ENCODE measurements around the gene FCRLB. TPM values are rescaled to one million over a fixed set of nuclear protein-coding genes. Genes with fewer than 3 reads are reported as not detected.

FCRLB gene
- total RNA-seq, 1 donor from 2014 or later, result 0.14 TPM

DNA sequence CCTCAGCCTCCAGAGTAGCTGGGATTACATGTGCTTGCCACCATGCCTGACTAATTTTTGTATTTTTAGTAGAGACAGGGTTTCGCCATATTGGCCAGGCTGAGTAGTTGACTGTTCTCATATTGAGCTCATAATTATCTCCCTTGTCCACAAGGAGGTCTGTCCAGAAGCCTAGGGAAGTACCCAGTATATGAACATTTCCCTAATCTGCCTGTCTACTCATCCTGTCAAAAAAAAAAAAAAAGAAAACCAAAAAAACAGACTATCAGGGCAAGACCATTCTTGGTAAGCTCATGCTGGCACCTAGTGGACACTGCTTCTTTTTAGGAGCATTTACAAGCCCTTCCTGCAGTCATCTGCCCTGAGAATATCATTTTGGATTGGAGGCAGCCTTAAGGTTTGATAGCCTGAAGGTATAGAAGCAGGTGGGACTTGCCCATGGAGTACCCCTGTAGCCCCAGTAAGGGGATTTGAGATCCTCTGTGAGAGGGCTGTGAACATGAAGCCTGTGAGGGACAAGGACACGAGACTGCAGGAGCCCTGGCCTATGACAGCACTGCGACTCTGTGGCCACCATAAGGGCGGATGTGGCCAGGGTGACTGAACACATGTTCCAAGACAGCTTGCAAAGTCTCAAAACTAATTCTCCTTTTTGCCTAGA is 17.4 kb downstream of the FCRLB start:
- no peaks in the 10 kb centered on the region for H3K36me3 Mint-ChIP-seq (ENCODE audit: insufficient read depth)
- H3K27me3 Mint-ChIP-seq, result peaks cover 13% of the 10 kb centered on the region
- no peaks in the 10 kb centered on the region for H3K4me1 Mint-ChIP-seq (ENCODE audit: low read depth)
- H3K27ac Mint-ChIP-seq, result no peak overlapping the region
- no peak overlapping the region for H3K4me3 Mint-ChIP-seq (ENCODE audit: low read depth)
- DNase-seq (ENCODE audit: low spot score, unreplicated experiment), result no peak
- TF ChIP-seq, protein P1, sequence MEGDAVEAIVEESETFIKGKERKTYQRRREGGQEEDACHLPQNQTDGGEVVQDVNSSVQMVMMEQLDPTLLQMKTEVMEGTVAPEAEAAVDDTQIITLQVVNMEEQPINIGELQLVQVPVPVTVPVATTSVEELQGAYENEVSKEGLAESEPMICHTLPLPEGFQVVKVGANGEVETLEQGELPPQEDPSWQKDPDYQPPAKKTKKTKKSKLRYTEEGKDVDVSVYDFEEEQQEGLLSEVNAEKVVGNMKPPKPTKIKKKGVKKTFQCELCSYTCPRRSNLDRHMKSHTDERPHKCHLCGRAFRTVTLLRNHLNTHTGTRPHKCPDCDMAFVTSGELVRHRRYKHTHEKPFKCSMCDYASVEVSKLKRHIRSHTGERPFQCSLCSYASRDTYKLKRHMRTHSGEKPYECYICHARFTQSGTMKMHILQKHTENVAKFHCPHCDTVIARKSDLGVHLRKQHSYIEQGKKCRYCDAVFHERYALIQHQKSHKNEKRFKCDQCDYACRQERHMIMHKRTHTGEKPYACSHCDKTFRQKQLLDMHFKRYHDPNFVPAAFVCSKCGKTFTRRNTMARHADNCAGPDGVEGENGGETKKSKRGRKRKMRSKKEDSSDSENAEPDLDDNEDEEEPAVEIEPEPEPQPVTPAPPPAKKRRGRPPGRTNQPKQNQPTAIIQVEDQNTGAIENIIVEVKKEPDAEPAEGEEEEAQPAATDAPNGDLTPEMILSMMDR (IDR thresholded peaks at IDR 0.05; ENCODE audit: unreplicated experiment), result peak; percentile 57
- H3K9me3 Mint-ChIP-seq (ENCODE audit: low read depth), result no peaks in the 10 kb centered on the region

DNA sequence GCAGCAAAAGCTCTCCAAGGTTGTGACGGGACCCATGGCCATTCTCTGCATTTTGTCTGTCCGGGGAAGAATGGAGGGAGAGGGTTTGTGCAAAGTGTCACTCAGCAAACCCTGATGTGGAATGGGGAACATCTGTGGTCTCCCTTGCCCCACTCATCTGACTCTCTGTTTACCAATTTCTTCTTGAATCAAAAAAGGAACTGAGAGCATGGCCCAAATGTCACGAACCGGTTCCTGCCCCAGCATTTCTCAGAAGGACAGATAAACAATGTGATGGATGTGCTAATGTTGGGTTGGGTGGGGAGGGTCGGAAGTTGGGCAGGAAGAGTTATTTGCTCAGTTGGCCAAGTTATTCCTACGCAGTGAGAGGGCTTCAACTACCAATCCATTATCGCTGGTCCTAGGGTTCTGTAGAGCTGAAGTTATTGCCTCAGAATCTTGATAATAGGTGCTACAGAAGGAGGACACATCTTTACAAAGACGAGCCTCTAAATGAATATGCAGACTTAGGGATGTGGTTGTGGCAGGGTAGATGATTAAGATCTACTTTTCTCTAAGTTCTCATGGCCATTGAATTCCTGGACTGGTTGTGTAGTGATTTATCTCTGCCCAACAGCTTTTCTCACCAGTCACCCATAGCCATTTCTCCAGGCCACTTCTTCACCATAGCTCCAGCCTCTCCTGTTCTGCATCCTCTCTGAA is 18.7 kb downstream of the FCRLB start:
- Mint-ChIP-seq H3K27ac (no peak overlapping the region), H3K27me3 (peaks cover 15% of the 10 kb centered on the region), H3K4me3 (ENCODE audit: low read depth) (no peak overlapping the region), H3K9me3 (ENCODE audit: low read depth) (no peaks in the 10 kb centered on the region), H3K36me3 (ENCODE audit: insufficient read depth) (no peaks in the 10 kb centered on the region), H3K4me1 (ENCODE audit: low read depth) (peaks cover 1% of the 10 kb centered on the region)
- no peak for DNase-seq (ENCODE audit: low spot score, unreplicated experiment)
- TF ChIP-seq, protein P1 (IDR thresholded peaks at IDR 0.05; ENCODE audit: unreplicated experiment), result no peak

DNA sequence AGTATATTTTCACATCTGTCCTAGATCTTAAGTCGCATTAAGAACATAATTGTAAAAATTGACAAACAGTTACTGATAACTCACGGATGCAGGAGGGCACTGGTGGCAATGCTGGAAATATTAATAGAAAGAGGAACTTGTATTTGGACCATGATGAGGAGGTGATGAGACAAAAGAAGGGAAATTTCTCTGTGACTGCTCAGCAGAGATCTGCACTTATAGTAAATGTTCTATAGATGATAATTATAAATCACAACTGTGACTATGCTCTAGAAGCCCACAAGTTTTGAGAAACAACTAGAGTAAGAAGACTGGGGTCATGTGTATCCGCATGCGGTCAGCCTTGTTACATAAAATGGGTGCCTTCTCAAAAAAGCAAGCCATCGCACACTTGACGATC is 19.6 kb downstream of the FCRLB start:
- Mint-ChIP-seq H3K27ac (no peak overlapping the region), H3K4me1 (ENCODE audit: low read depth) (peaks cover 1% of the 10 kb centered on the region), H3K27me3 (peaks cover 18% of the 10 kb centered on the region), H3K4me3 (ENCODE audit: low read depth) (no peak overlapping the region), H3K36me3 (ENCODE audit: insufficient read depth) (no peaks in the 10 kb centered on the region), H3K9me3 (ENCODE audit: low read depth) (no peaks in the 10 kb centered on the region)
- no peak for DNase-seq (ENCODE audit: low spot score, unreplicated experiment)
- TF ChIP-seq, protein P1 (IDR thresholded peaks at IDR 0.05; ENCODE audit: unreplicated experiment), result no peak

DNA sequence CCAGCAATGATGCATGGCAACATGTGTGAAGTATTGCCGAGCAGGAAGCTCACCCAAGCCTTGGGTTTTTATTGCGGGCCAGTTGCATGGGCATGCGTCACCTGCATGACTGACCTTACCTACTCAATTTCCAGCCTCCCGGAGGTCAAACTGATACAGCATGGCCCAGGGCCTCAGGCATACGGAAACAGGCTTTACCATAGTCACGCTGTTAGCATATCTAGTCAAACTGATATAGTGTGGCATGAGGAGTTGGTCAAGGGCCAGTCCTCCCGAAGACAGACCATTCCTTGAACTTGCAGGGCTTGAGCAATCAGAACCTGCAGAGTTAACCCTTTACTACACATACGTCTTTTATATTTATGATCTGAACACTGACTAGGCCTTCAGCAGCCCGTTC is 21.9 kb downstream of the FCRLB start:
- no peak overlapping the region for H3K4me3 Mint-ChIP-seq (ENCODE audit: low read depth)
- H3K36me3 Mint-ChIP-seq (ENCODE audit: insufficient read depth), result no peaks in the 10 kb centered on the region
- DNase-seq (ENCODE audit: low spot score, unreplicated experiment), result no peak
- H3K4me1 Mint-ChIP-seq (ENCODE audit: low read depth), result peaks cover 12% of the 10 kb centered on the region
- TF ChIP-seq, protein P1 (IDR thresholded peaks at IDR 0.05; ENCODE audit: unreplicated experiment), result no peak
- H3K27me3 Mint-ChIP-seq, result peaks cover 14% of the 10 kb centered on the region
- no peaks in the 10 kb centered on the region for H3K9me3 Mint-ChIP-seq (ENCODE audit: low read depth)
- no peak overlapping the region for H3K27ac Mint-ChIP-seq

DNA sequence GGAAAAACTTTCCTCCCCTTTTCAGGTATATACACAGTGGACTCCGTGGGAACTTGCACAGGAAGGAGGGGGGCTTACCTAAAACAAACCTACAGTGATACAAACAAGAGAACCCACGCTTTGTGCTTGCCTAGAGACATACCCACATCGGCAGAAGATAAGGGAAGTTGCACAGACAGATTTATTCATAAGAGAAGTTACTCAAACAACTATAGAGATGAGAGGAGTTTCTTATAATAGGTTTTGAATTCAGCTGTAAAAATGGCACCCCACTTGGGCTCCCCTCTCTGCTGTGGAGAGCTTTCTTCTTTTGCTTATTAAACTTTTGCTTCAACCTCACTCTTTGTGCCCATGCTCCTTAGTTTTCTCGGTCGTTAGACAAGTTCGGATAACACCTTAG is 26.5 kb downstream of the FCRLB start:
- TF ChIP-seq, protein P1 (IDR thresholded peaks at IDR 0.05; ENCODE audit: unreplicated experiment), result no peak
- Mint-ChIP-seq H3K4me1 (ENCODE audit: low read depth) (peaks cover 25% of the 10 kb centered on the region), H3K36me3 (ENCODE audit: insufficient read depth) (peaks cover 2% of the 10 kb centered on the region), H3K27ac (no peak overlapping the region), H3K27me3 (peaks cover 9% of the 10 kb centered on the region), H3K9me3 (ENCODE audit: low read depth) (no peaks in the 10 kb centered on the region), H3K4me3 (ENCODE audit: low read depth) (no peak overlapping the region)
- no peak for DNase-seq (ENCODE audit: low spot score, unreplicated experiment)

Data from progenitor cell of endocrine pancreas (in vitro differentiated cells).